Fibroblast of upper back skin (primary cell): Measurements from ENCODE around the gene PSMB8.

Experiments
- DNase-seq: peaks from one replicate; pipeline ENCODE4 v3.0.0-alpha.2; 2013

Gene PSMB8

DNA sequence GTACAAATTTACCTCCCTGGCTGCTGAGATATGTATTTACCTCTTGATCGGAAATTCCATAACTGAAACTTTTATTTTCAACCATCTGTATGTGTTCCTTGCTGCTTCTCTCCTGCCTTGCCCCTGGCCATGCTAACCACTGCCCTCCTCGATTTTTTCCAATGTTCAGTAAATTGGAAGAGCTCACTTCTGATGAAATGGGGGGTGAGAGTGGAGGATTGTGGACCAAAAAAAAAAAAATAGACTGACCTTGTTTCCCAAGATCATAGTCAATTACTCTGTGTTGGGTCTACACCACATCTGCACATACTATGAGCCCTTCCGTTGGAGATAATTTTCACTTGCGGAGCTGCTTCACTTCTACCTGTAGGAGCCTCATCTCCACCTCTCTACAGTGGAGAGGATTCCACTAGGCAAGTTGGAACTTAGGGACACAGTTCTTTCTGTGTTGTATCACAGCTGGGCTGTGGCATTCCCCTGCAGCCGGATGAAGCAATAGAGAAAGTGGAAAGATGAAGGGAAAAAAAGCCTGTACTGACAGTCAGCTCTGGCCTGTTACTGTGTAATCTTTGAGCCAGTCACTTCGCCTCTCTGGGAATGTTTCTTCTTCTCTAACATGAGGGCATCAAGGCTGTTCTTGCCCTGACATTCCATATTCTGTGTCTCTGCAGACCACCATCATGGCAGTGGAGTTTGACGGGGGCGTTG, 11.8 kb upstream of the PSMB8 start:
- no peak for DNase-seq

GRCh38 chr6:32854376-32855178, 10.7 kb upstream of the PSMB8 start:
- DNase-seq: peak; percentile 20

DNA sequence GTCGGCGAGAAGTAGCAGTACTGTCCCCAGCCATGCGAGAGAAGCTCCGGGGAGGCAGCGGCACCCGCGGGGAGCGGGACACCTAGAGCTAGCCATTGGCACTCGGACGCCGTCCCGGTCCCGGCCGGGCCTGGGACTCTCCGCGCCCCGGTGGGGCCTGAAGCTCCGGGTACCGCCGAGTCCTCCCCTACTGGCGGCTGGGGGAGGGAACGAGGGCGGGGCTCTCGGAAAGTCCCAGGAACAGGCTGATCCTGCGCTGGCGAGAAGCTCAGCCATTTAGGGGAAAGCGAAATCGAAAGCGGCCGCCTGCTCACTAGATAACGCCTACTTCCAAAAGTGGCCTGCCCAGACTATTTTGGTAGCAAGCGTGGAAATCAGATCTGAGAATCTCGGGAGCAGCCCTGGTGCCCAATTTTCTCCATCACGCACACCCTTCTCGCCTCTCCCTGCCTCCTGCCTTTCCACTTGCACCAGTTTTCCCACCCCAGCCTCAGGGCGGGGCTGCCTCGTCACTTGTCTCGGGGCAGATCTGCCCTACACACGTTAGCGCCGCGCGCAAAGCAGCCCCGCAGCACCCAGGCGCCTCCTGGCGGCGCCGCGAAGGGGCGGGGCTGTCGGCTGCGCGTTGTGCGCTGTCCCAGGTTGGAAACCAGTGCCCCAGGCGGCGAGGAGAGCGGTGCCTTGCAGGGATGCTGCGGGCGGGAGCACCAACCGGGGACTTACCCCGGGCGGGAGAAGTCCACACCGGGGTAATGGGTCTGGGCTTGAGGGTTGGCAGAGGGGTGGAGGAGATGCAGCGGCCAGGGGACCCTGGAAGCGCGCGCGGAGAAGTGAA, 9.9 kb upstream of the PSMB8 start, which contains the start of the genes PSMB9 and TAP1:
Gene PSMB9 (plus strand): TSS at position 652 of the 835 bp plus-strand sequence. CDS start 38 bp downstream, at position 690.
Gene TAP1 (minus strand): TSS at position 164 of the 835 bp plus-strand sequence. CDS start 68 bp downstream, at position 96.
- peak; percentile 89 for DNase-seq

GRCh38 chr6:32852844-32853540, 9.1 kb upstream of the PSMB8 start:
- DNase-seq: no peak

GRCh38 chr6:32852018-32852843, 8.4 kb upstream of the PSMB8 start:
- DNase-seq: no peak

DNA sequence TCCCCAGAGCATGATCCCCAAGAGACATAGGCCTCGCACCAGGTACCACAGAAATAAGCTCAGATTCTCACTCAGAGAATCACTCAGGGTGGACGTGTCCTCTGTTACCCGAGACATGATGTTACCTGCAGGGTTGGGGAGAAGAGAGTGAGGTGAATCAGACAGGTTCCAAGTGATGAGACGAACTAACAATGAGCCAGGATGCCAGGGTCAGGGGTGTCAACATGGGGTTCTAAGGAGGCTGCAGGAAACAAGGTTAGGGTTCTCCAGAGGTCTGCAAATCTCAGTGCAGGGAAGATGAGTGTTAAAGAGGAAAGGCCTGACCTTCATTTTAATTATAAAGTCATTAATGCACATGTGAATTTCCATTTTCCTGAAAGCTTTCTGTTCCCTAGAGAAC, 7.2 kb upstream of the PSMB8 start:
- no peak for DNase-seq

- no peak for DNase-seq
Measured at GRCh38 chr6:32849126-32849525, 5.3 kb upstream of the PSMB8 start.

DNA sequence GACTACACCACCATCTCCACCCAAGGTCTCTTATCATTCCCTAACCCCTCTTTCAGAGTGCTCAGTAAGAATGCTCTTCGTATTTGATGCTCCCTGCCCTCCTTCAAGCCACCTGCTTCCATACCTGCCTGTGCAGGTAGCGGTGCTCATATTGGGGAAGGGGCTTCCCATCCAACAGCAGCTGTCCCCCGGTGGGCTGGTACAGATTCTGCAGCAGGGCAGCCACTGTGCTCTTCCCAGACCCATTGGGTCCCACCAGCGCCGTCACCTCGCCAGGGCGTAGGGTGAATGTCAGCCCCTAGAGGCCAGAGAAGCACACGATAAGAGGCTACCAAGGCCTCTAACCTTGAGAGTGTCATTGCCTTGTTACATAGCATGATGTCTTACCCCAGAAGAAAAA, 3.9 kb upstream of the PSMB8 start:
- DNase-seq: no peak

GRCh38 chr6:32847004-32847403, 3.2 kb upstream of the PSMB8 start:
- no peak for DNase-seq

DNA sequence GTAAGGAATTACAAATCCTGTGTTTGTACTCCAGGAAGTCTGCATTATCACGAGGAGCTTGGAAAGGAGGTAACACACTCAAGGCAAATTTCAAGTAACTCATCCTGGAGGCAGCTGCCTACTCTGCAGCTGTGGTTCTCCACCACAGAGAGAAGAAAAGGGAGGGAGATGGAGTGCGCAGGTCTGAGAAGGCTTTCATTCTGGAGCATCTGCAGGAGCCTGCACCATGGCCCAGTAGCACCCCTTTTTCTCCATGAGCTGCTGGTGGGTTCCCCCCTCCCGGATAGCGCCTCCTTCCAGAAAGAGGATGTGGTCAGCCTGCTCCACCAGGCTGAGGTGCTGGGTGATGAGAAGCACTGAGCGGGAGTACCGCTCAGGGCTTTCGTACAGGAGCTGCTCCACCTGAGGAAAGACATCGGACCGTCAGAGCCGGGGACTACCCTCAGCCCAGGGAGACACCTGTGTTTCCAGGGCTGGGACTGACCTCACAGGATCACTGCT, 1.6 kb upstream of the PSMB8 start:
- DNase-seq: no peak

DNA sequence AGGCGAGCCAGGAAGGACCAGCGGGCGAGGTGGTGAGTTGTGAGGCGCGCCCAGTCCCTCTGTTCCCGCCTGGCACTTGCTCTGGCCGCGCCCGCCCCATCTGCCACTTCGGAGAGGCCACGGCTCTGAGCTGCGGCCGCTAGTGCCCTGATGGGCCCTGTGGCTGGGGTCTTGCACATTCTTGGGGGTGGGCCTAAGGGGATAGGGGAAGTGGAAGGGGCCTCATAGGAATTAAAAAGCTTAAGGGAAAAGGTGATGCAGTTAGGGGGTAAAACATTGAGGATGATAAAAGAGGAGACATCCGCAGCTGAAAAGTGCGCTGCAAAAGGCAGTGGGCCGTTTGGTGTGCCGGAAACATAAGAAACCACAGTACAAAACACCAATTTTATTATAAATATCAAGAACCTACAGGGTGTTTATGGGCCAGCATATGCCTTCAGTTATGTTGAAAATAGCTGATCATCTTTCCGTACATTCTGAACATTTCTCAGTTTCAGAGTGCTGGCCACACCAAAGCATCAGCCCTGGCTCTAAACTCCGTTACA, 1.1 kb upstream of the PSMB8 start:
- no peak for DNase-seq

DNA sequence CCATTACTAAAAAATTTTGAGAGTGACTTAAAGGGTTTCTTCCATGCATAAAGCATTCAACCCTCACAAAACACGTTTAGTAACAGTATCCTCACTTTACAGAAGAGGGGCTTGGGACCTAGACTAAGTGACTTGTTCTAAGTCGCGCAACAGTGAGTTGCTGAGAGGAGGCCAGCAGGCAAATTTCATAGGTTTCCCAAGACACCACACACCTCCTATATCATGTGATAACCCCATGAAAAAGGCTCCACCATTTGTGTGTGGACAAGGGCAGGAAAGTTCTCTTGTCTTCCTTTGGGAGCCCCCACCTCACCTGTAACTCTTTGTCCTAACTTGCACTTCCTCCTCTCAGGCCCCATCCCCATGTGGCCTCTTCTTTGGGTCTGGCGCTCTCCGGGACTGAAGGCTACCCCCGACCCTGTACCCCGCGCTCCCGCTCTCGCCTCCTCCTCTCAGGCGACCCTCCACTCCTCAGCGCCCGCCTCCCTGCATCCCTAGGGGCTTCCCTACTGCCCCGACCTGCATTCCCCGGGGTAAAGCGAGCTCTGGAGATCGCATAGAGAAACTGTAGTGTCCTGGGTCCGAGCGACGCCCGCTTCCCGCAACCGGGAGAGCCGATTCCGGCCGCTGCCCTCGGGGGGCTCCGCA, 392 bp downstream of the PSMB8 start:
- DNase-seq: no peak

GRCh38 chr6:32842690-32843089, 1.2 kb downstream of the PSMB8 start:
- DNase-seq: no peak

GRCh38 chr6:32842021-32842650, 1.7 kb downstream of the PSMB8 start:
- DNase-seq: no peak

DNA sequence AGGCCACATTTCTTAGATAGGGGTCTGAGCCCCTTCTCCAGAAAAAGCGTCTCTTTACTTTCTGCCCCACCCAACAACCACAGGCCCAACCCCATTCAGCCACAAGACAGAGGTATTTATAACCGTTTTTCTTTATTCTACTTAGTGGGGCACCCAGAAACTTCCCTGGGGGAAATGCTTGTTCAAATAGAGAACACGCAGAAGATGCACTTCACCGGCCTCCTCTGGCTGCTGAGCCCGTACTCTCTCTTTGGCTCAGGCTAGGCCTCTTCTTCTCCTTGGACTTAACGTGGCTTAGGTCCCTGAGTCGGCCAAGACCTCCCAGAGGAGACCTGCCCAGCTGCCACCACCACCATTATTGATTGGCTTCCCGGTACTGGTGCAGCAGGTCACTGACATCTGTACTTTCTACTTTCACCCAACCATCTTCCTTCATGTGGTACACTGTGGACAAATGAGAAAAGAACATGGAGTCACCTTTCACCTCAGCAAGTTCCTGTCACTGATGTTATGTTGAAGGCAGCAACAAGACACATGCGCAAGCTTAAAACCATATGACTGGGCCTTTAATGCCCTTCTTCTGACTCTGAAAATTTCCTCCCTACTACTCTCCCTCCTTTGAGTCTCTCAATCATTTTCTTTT, 3.1 kb downstream of the PSMB8 start:
- no peak for DNase-seq

DNA sequence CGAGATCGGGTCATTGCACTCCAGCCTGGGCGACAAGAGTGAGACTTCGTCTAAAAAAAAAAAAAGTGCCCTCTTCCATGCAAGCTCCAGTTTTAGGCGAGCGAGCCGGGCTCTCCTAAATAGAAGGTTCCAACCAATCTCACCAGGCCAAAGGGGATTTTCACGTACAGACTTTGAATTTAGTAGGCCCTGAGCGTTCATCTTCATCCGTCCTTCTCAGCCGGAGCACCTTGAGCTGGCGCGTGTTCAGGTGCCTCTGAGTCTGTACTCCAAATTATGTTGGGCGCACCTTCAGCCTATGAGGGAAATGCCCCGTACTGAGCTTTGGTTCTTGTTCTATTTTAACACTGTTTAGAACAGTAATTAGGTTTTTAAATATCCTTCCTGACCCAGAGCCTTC, 4.5 kb downstream of the PSMB8 start:
- DNase-seq: no peak

DNA sequence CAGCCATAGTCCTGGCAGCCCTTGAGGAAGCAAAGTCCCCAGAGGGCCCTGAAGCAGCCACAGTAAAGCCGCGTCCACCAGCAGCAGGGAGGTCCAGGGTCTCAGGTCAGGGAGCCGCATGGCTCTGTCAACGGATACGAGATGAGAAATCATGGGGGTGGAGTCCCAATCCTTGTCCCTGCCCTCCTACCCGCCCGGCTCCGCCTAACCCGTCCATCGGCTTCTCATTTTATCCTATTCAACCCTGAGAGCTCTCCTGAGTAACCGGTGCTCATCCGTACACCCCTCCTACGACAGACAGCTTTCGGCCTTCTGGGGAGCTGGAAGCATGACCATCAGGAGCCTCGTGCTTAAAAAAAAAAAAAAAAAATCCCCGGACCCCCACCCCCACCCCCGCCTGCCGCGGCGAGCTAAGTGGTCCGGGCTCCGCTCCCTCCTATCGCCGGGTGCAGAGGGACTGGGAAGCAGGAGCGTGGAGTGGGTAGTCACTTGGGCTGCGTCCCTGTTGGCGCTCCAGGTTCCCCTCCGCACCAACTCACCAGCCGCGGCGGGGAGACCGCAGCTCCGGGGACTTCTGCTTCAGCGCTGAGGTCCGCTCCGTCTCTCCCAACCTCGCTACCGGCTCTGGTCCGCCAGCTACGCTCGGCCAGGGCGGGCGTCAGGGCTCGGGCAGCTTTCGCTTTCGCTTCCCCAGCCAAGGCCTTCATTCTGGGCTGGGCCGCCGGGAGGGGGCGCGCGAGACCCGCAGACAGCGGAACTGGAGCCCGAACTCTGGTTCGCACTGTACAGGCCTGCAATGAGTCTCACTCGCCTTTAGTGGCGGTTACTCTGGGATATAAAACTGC, 5.5 kb downstream of the PSMB8 start, which contains the start of gene TAP2:
Gene TAP2 (minus strand): TSS at position 626 of the 845 bp plus-strand sequence. CDS start 506 bp downstream, at position 120.
- peak; percentile 89 for DNase-seq

DNA sequence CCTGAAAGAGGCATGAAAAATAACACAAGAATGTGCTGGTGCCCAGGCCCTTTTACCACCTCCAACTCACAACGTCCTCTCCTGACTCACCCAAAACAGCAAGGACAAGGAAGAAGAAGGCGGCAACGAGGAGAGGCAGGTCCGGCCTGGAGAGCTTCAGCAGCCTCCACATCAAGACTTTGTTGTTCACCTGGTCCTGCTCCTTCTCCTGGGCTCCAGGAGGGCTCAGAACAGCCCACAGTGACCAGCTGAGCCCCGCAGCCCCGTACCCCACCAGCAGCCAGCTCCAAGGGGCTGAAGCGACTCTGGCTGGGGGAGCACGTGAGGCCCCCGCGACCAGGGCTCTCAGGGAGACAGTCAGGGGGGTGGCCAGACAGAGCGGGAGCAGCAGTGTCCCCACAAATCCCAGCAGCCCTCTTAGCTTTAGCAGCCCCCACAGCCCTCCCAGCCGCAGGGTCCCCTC, 6.2 kb downstream of the PSMB8 start:
- no peak for DNase-seq
